GM21529 (cell line): ENCODE data around the gene PSMA7.

Experiments
- ATAC-seq: cut with Tn5 transposase; IDR thresholded peaks from one replicate; pipeline ENCODE4 v1.9.1; 2021; ENCODE audit not compliant: unreplicated experiment

The PSMA7 gene

GRCh38 chr20:62096421-62097380 lies 46.5 kb downstream of the PSMA7 start:
- no peak for ATAC-seq

DNA sequence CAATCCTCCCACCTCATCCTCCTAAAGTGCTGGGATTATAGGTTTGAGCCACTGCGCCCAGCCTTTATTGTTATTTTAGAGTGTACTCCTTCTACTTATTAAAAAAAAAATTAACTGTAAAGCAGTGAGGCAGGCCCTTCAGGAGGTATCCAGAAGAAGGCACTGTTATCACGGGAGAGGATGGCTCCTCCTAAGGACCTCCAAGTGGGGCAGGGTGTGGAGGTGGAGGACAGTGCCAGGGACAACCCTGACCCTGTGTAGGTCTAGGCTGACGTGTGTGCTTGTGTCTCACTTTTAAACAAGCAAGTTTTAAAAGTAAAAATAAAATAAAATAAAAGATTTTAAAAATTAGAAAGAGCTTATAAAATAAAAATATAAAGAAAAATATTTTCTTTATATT lies 53.8 kb downstream of the PSMA7 start:
- no peak for ATAC-seq

DNA sequence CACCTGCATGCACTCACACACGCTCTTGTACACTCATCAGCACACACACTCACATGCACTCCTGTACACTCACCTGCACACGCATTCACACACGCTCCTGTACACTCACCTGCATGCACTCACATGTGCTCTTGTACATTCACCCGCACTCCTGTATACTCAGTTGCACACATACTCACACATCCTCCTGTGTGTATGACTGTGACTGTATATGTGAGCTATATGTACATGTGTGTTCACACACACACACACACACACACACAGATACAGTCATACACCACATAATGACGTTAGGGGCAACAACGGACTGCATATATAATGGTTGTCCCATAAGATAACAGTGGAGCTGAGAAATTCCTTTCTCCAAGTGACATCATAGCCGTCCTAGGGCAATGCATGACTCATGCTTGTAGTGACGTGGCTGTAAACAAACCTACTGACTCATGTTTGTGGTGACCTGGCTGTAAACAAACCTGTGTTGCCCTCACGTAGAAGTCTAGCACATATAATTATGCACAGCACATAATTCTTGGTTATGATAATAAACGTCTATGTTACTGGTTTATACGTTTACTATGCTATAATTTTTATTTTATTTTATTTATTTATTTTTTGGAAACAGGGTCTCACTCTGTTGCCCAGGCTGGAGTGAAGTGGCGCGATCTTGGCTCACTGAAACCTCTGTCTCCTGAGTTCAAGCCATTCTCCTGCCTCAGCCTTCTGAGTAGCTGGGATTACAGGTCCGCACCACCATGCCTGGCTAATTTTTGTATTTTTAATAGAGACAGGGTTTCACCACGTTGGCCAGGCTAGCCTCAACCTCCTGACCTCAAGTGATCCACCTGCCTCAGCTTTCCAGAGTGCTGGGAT lies 54.7 kb downstream of the PSMA7 start:
- no peak for ATAC-seq

DNA sequence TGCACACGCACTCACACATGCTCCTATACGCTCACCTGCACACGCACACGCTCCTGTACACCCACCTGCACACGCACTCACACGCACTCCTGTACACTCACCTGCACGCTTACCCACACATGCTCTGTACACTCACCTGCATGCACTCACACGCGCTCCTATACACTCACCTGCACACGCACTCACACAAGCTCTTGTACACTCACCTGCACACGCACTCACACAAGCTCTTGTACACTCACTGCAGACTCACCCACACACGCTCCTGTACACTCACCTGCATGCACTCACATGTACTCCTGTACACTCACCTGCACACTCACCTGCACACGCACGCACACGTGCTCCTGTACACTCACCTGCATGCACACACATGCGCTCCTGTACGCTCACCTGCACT lies 55.6 kb downstream of the PSMA7 start:
- no peak for ATAC-seq

GRCh38 chr20:62087227-62087626 lies 56.0 kb downstream of the PSMA7 start:
- no peak for ATAC-seq
